Esophagus squamous epithelium (tissue), 5 donors: ENCODE data around the gene TECPR2. TPM values are rescaled to one million over a fixed set of nuclear protein-coding genes. Genes with fewer than 3 reads are reported as not detected.

Experiments used
- DNase-seq: peaks from one replicate; lab custom pipeline; 2025; lab: John Stamatoyannopoulos, UW
- H3K27ac ChIP-seq, 4 donors: fragments of 200-600 bp; sonication (generic); one replicate each; pipeline ENCODE4 v1.5.1; 2016 to 2019; ENCODE audit warnings: mild to moderate bottlenecking in 1 of 4
- H3K27me3 ChIP-seq, 4 donors: fragments of 200-600 bp; sonication (generic); 1 replicate in 3 of 4; 2 replicates in 1 of 4; pipeline versions ENCODE4 v1.5.1 to v1.6.0; 2017 to 2021; ENCODE audit warnings: antibody characterized with exemption in 1 of 4
- H3K36me3 ChIP-seq, 3 donors: fragments of 200-600 bp; sonication (generic); one replicate each; pipeline ENCODE4 v1.5.1; 2016 to 2019
- H3K4me1 ChIP-seq, 3 donors: fragments of 200-600 bp; sonication (generic); one replicate each; pipeline ENCODE4 v1.5.1; 2017 to 2019
- H3K4me3 ChIP-seq, 4 donors: fragments of 200-600 bp; sonication (generic); 1 replicate in 3 of 4; 2 replicates in 1 of 4; pipeline ENCODE4 v1.5.1; 2016 to 2019; ENCODE audit warnings: mild to moderate bottlenecking in 2 of 4, moderate library complexity in 1 of 4
- H3K9me3 ChIP-seq, 3 donors: fragments of 200-600 bp; sonication (generic); one replicate each; pipeline ENCODE4 v1.5.1; 2016 to 2019
- CTCF ChIP-seq, 6 experiments: fragments of 450-650 bp in 4 of 6; fragments of 200-600 bp in 2 of 6; sonication (generic) in 2 of 6; IDR thresholded peaks; one replicate each; pipeline ENCODE4 v1.5.1; 2016 to 2019; ENCODE audit warnings: antibody characterized with exemption in 6 of 6, mild to moderate bottlenecking in 4 of 6, moderate library complexity in 4 of 6
- POLR2A ChIP-seq, 4 donors: fragments of 450-650 bp; IDR thresholded peaks; one replicate each; pipeline ENCODE4 v1.6.1; 2017; ENCODE audit warnings: antibody characterized with exemption in 4 of 4, mild to moderate bottlenecking in 4 of 4, moderate library complexity in 3 of 4
- WGBS, 2 donors: methylation state at CpG; one replicate each; pipeline ENCODE4 v1.1.5; 2018; 5-methylcytosine and 5-hydroxymethylcytosine counted together
- intact Hi-C: fragments of 100-400 bp; cut with DNase I; formaldehyde crosslinking; loops from one replicate; pipeline ENCODE4 v1.15.0; 2022
- total RNA-seq, 4 donors: library from RNA; depleted of rRNA; stranded (reverse); fragments of >200 nt; gene quantifications; one replicate each; pipeline ENCODE4 v1.1.0, GENCODE V29; 2016
- donor health status: DM: yes; HTN: yes; CAD: no.

TECPR2 gene
- total RNA-seq, 4 donors from 2014 or later: 5.4 to 18.1 (median 12.9) TPM

- Histone ChIP-seq H3K27me3 (no peaks in the 10 kb centered on the region), H3K4me3 (peak overlapping the region; percentile 52 to 77 (median 57)), H3K4me1 (peaks cover 18 to 43% (median 23%) of the 10 kb centered on the region in 3 donors), H3K27ac (peak overlapping the region; percentile 88 to 94 (median 92)), H3K36me3 (peaks cover 0 to 27% (median 0%) of the 10 kb centered on the region in 3 donors), H3K9me3 (no peaks in the 10 kb centered on the region)
- intact Hi-C loops: loop anchor here (10.0 kb wide), 1 partner anchor 174 kb away; no protein-coding TSS in a partner anchor
- DNase-seq: no peak
- 34 to 75% methylated on average over 4 to 6 of the region's 14 CpGs for WGBS, 2 donors
- TF ChIP-seq CTCF (IDR thresholded peaks at IDR 0.05): no peak
- no peak for TF ChIP-seq POLR2A (IDR thresholded peaks at IDR 0.05)
Observed at GRCh38 chr14:102508410-102508773, 145.7 kb downstream of the TECPR2 start.

DNA sequence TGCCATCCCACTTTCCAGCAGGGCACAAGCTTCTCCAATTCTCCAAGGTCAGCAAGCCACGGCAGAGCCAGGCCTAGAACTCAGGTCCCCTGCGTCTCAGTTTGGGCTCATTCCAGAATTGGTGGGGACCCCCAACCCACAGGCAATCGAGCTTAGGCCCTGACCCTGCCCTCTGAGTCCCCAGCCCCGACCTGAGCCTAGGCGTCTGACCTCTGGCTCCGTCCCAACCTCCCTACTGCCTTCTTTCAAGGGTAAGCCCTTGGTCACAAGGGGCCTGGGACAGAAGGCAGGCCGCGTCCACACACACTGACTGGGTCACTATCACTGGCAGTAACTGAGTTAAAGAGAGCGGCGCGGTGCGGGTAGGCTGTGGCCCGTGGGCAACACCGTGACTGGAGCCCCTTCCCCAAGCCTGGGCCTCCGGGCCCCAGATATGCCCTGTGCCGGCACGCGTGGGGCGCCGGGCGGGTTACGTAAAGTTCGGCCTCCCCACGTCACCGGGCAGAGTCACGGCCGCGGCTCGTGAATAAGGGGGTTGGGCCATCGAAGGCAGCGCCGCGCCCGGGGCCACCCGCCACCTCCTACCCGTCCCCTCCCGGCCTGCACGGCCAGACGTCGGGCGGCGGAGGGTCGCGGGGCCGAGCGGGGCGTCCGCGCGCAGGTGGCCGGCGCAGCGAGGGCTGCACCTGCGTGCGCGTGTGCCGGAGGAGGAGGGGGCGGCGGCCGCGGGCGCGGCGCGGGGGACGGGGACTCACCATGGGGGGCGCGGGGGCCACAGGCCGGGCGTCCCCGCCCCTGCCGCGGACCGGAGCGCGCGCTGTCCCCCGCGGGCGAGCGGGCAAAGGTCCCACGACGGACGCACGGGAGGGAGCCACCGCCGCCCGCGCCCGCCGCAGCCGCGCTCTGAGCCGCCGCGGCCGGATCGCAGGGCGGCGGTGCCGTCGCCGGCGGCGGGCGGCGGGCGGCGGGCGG is 146.3 kb downstream of the TECPR2 start:
- no peak for TF ChIP-seq CTCF (IDR thresholded peaks at IDR 0.05)
- peak in 1 of 4 donors; percentile 39 for TF ChIP-seq POLR2A (IDR thresholded peaks at IDR 0.05)

GRCh38 chr14:102509746-102510615 is 147.2 kb downstream of the TECPR2 start, which contains the start of gene ANKRD9:
TSS of gene ANKRD9 (minus strand) at chr14:102509776. CDS start at chr14:102507889, 1,887 bp downstream.
- WGBS, 2 donors: 5 to 6% methylated on average over 9 to 30 of the region's 91 CpGs
- Histone ChIP-seq H3K27ac (peak within 1 kb of the TSS; percentile 88 to 95 (median 92)), H3K9me3 (no peaks in the 10 kb centered on the region), H3K4me1 (peaks cover 18 to 34% (median 23%) of the 10 kb centered on the region in 3 donors), H3K4me3 (peak within 1 kb of the TSS; percentile 60 to 78 (median 69)), H3K27me3 (no peaks in the 10 kb centered on the region), H3K36me3 (peaks cover 0 to 27% (median 0%) of the 10 kb centered on the region in 3 donors)
- peak; percentile 55 for DNase-seq
- no peak for TF ChIP-seq CTCF (IDR thresholded peaks at IDR 0.05)
- peak in 2 of 4 donors; percentile 35 to 66 for TF ChIP-seq POLR2A (IDR thresholded peaks at IDR 0.05)
- intact Hi-C loops: loop anchor here (10.0 kb wide), 1 partner anchor 175 kb away; no protein-coding TSS in a partner anchor

More for the DNA sequence above, 146.3 kb downstream of the TECPR2 start:
- H3K4me1 ChIP-seq: peaks cover 18 to 39% (median 23%) of the 10 kb centered on the region in 3 donors
- H3K27ac ChIP-seq: peak overlapping the region; percentile 88 to 94 (median 92)
- intact Hi-C loops: loop anchor here (10.0 kb wide), 1 partner anchor 174 kb away; no protein-coding TSS in a partner anchor
- peak overlapping the region; percentile 52 to 77 (median 57) for H3K4me3 ChIP-seq
- H3K36me3 ChIP-seq: peaks cover 0 to 27% (median 0%) of the 10 kb centered on the region in 3 donors
- no peaks in the 10 kb centered on the region for H3K9me3 ChIP-seq
- no peak for DNase-seq
- no peaks in the 10 kb centered on the region for H3K27me3 ChIP-seq
- 20 to 55% methylated on average over 2 to 7 of the region's 110 CpGs for WGBS, 2 donors

- H3K9me3 ChIP-seq: no peaks in the 10 kb centered on the region
- H3K27me3 ChIP-seq: no peaks in the 10 kb centered on the region
- H3K27ac ChIP-seq: peak overlapping the region; percentile 88 to 95 (median 92)
- 28 to 70% methylated on average over 8 to 9 of the region's 19 CpGs for WGBS, 2 donors
- intact Hi-C loops: no loop called here
- H3K4me3 ChIP-seq: peak overlapping the region; percentile 60 to 78 (median 69)
- no peak for DNase-seq
- H3K4me1 ChIP-seq: peaks cover 18 to 34% (median 23%) of the 10 kb centered on the region in 3 donors
- TF ChIP-seq POLR2A (IDR thresholded peaks at IDR 0.05) (peak in 2 of 4 donors; percentile 18 to 50), CTCF (IDR thresholded peaks at IDR 0.05) (no peak)
- peaks cover 0 to 21% (median 0%) of the 10 kb centered on the region in 3 donors for H3K36me3 ChIP-seq
Observed at GRCh38 chr14:102510616-102511520, 148.1 kb downstream of the TECPR2 start.
